ENCODE measurements around the gene MVK. TPM values are rescaled to one million over a fixed set of nuclear protein-coding genes. Genes with fewer than 3 reads are reported as not detected.

MVK gene
- total RNA-seq, 1 experiment from 2014 or later, result 19.2 TPM

DNA sequence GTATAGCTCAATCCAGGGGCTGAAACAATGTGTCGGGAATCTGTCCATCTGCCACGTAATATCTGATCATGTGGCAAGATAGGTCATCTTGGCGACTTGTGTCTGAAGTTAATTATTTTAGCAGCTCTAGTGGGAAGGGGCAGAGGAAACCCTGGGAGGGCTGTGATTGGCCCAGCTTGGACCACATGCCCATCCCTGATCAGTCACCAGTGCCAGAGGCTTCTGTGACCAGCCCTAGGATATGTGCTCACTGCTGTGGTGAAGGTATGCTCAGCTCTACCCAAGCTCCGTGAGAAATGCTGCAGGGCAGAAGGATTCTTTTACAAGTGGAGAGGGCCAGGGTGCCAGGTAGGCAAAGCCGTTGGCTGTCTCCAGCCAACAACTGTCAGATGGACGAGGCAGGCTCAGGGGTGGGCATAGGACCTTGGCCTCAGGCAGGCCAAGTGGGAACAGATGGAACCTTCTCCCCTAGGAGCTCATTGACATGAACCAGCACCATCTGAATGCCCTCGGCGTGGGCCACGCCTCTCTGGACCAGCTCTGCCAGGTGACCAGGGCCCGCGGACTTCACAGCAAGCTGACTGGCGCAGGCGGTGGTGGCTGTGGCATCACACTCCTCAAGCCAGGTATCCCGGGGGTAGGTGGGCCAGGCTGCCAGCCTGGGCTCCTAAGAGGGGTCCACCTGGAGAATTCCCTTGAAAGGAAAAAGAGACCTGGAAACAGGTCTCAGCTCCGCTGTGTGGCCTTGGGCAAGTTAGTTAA is 21.1 kb downstream of the MVK start:
- H3K79me2 ChIP-seq (ENCODE audit: insufficient read depth, low read length), result no peaks in the 10 kb centered on the region
- no peak overlapping the region for H4K5ac ChIP-seq (ENCODE audit: insufficient read length, low read depth, low read length)
- no peak overlapping the region for H3T11ph ChIP-seq (ENCODE audit: low read length)
- H3K4me3 Mint-ChIP-seq, result no peak overlapping the region
- no CpG with 5 or more reads among the region's 15 CpGs for WGBS (ENCODE audit: extremely low coverage, insufficient read length, low lambda C conversion rate)
- H3K14ac ChIP-seq (ENCODE audit: insufficient read depth, low read length), result no peak overlapping the region
- no peak overlapping the region for H4K8ac ChIP-seq (replicated peaks; ENCODE audit: insufficient read length, low read depth, low read length)
- no peak for DNase-seq
- no peak overlapping the region for H3K27ac ChIP-seq (ENCODE audit: insufficient read length, low read depth, low read length)
- H3K23ac ChIP-seq (ENCODE audit: insufficient read length, low read depth, low read length), result no peak overlapping the region
- H2AFZ ChIP-seq (ENCODE audit: low read length), result no peak overlapping the region
- H4K91ac ChIP-seq (ENCODE audit: insufficient read length, low read depth, low read length), result no peak overlapping the region
- no peaks in the 10 kb centered on the region for H3K23me2 ChIP-seq (ENCODE audit: insufficient read length, low read depth, low read length, poor library complexity, severe bottlenecking)
- H3K27me3 ChIP-seq (ENCODE audit: insufficient read depth, low read length), result no peaks in the 10 kb centered on the region
- H3K56ac ChIP-seq (ENCODE audit: insufficient read length, low read depth, low read length), result no peak overlapping the region
- H2BK120ac ChIP-seq (ENCODE audit: low read depth, low read length, poor library complexity, severe bottlenecking), result no peak overlapping the region
- no peak overlapping the region; a peak in 1 of 7 replicates for H3K27ac Mint-ChIP-seq
- H3K4ac ChIP-seq (ENCODE audit: low read depth, low read length), result no peak overlapping the region
- no peaks in the 10 kb centered on the region for H3K79me1 ChIP-seq (ENCODE audit: insufficient read depth, low read depth, low read length, poor library complexity, severe bottlenecking)
- no peak overlapping the region for H2BK20ac ChIP-seq (ENCODE audit: low read depth, low read length, poor library complexity, severe bottlenecking)
- TF ChIP-seq CTCF (conservative IDR thresholded peaks at IDR 0.05), result no peak
- no peaks in the 10 kb centered on the region for H4K20me1 ChIP-seq (ENCODE audit: control insufficient read depth, insufficient read depth, insufficient read length)
- H3K27me3 Mint-ChIP-seq (ENCODE audit: low read depth), result no peaks in the 10 kb centered on the region
- H3K4me2 ChIP-seq (ENCODE audit: insufficient read depth, insufficient read length, low read length), result no peak overlapping the region
- H2BK5ac ChIP-seq (ENCODE audit: insufficient read length, low read length), result no peak overlapping the region
- no peaks in the 10 kb centered on the region; a peak in 1 of 5 replicates for H3K9me3 Mint-ChIP-seq
- peaks cover 2 to 20% (median 12%) of the 10 kb centered on the region in 3 experiments; a peak in 4 of 7 replicates for H3K36me3 Mint-ChIP-seq (ENCODE audit: insufficient read depth in 1 of 3, low read depth in 3 of 3)
- no peak overlapping the region for H3K18ac ChIP-seq (ENCODE audit: insufficient read length, low read depth, low read length)
- no peak overlapping the region for H3K9ac ChIP-seq (ENCODE audit: extremely low read depth, insufficient read length, low read length)
- no peak overlapping the region for H2BK12ac ChIP-seq (ENCODE audit: insufficient read length, low read depth, low read length)
- no peak overlapping the region for H2BK15ac ChIP-seq (ENCODE audit: low read depth, low read length)
- H2AK5ac ChIP-seq (ENCODE audit: insufficient read length, low read length), result no peak overlapping the region
- peaks cover 11 to 20% of the 10 kb centered on the region in 2 experiments for H3K4me1 Mint-ChIP-seq
- H3K4me1 ChIP-seq (ENCODE audit: insufficient read depth, low read length), result no peaks in the 10 kb centered on the region
- no peaks in the 10 kb centered on the region for H3K9me3 ChIP-seq (ENCODE audit: control insufficient read depth, low read depth, low read length)

Measured in H9 (cell line).